Forelimb muscle (tissue), 1 donor: Measurements from ENCODE around the gene NCBP3. TPM values are rescaled to one million over a fixed set of nuclear protein-coding genes. Genes with fewer than 3 reads are reported as not detected.
A peak's percentile ranks its signal among the peaks of the same experiment; 100 is the strongest.
"Not testable (repeated sequence)": the region's sequence is repeated elsewhere in the genome, so short reads cannot be mapped to it uniquely, and the experiment has no call there.

ENCODE experiments used
- DNase-seq: peaks from one replicate; pipeline ENCODE4 v3.0.0-alpha.2; 2013; ENCODE audit warnings: low read depth
- polyA plus RNA-seq: library from polyadenylated mRNA; unstranded; fragments of 120-200 nt; gene quantifications from one replicate; pipeline ENCODE4 v1.2.1, GENCODE V29; 2013; ENCODE audit not compliant: insufficient read length

Gene NCBP3
- polyA plus RNA-seq, 1 donor = 58.2 TPM

GRCh38 chr17:3792481-3792880 is 53.6 kb downstream of the NCBP3 start:
- no peak for DNase-seq

GRCh38 chr17:3788200-3788599 is 57.8 kb downstream of the NCBP3 start:
- DNase-seq = no peak

DNA sequence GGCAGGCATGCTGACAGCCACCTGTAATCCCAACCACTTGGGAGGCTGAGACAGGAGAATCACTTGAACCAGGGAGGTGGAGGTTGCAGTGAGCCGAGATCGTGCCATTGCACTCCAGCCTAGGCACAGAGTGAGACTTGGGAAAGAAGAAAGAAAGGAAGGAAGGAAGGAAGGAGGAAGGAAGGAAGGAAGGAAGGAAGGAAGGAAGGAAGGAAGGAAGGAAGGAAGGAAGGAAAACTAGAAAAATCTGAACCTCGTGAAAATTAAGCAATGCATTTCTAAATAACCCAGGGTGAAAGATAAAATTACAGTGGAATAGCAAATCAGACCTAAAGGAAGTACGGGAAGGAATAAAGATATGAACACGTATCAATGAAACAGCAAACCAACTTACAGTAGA is 60.7 kb downstream of the NCBP3 start:
- DNase-seq = not testable (repeated sequence)

GRCh38 chr17:3782751-3783150 is 63.3 kb downstream of the NCBP3 start:
- no peak for DNase-seq

- no peak for DNase-seq
Measured at GRCh38 chr17:3780986-3781385, 65.1 kb downstream of the NCBP3 start.

DNA sequence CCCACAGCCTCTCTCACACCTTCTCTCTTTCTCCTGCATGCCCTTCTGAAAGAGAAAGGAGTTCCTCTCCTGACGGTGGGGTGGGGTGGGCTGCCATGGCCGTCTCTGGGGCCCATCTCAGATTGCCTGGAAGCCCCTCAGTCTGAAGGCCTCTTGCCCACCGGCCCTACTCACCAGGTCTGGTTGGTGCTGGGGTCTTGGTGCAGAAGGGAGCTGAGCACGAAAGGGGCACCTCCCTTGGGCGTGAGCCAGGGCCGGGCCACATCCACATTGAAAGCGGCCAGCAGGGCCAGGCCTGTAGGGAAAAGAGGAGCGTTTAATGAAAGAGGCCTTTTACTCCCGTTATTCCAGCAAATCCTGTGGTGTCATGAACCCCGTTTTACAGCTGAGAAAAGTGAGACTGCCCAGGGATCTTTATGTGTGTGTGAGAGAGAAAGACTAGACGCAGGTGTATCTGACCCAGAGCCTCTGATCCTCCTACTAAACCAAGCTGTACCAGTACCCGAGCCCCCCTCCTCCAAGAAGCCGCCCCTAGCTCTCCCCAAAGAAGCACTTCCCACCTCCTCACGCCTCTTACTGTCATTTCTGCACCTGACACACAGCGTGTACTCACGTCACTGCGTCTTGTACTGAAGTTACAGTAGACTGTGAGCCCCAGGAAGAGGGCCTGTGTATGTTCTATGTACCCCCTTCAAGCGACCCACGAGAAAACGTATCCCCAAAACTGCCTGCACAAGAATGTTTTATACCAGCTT is 68.5 kb downstream of the NCBP3 start:
- no peak for DNase-seq

- DNase-seq = no peak
Measured at GRCh38 chr17:3773966-3774365, 72.1 kb downstream of the NCBP3 start.

GRCh38 chr17:3773511-3773910 is 72.5 kb downstream of the NCBP3 start:
- DNase-seq = no peak

DNA sequence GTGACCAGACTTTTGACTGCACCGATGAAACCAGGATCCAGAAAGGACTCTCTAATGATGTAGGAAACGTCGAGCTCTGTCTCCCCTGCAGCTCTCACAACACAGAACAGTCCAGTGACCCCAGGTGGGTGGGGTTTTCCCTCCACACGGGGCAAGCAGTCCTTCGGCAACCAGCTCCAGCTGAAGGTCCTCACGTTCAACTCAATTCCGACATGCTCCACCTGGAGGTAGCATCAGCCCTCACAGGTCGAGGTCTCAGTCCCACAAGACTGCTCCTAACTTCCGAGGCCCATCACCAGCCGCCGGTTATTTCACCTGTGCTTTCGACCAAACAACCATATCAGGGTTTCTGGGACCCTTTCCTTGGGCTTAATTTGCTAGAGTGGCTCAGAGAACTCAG is 73.3 kb downstream of the NCBP3 start:
- no peak for DNase-seq

GRCh38 chr17:3771140-3771539 is 74.9 kb downstream of the NCBP3 start:
- no peak for DNase-seq

DNA sequence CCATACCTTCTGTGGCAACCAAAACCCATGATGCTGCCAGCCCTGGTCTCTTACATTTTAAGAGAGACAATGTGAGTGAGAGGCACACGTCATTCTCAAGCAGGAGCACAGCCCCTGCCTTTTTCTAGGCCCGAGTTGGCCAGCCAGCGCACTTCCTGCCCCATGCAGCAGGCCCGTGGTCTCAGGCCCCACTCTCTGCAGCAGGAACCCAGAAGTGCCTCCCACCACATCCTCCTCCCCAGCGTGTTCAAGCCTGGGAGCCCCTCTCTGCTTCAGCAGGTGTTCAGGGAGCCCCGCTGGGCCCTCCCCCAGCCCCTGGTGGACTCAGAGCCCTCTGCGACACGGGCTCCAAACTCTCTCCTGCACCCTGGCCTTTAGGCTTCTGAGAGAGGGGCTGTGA is 75.6 kb downstream of the NCBP3 start:
- no peak for DNase-seq

- DNase-seq = no peak
Measured at GRCh38 chr17:3768769-3769168, 77.3 kb downstream of the NCBP3 start.

DNA sequence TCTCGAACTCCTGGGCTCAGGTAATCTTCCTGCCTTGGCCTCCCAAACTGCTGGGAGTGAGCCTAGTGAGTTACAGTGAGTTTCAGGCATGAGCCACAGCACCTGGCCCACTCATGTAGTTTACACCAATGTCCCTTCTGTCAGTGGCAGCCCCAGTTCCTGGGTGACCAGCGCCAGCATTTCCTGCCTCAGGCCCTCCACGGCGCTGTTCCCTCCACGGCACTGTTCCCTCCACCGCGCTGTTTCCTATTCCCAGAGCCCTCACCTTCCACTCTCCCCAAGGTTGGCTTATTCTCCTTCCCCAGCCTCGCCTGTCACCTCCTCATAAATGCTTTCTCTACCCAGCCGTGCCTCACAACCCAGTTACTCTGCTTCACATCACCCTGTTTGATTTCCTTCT is 77.7 kb downstream of the NCBP3 start:
- no peak for DNase-seq

GRCh38 chr17:3766779-3767178 is 79.3 kb downstream of the NCBP3 start:
- no peak for DNase-seq

GRCh38 chr17:3765981-3766380 is 80.1 kb downstream of the NCBP3 start:
- DNase-seq = no peak

DNA sequence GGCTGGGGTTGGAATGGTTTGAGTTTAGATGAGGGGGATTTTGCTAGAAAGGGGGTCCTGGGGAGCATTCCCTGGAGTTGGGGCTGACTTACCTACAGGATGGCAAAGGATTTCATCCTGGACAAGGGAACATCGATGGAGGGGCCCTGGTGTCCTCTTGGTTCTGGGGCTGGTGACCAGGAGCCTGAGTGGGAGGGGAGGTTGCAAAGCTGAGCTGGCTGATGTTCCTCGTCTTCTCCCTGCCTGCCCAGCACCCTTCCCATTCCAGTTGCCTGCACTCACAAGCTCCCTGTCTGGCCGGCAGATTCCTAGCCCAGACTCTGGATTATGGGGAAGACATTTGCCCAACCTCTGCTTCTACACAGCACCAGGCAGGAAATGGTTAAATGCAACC is 82.3 kb downstream of the NCBP3 start:
- no peak for DNase-seq

DNA sequence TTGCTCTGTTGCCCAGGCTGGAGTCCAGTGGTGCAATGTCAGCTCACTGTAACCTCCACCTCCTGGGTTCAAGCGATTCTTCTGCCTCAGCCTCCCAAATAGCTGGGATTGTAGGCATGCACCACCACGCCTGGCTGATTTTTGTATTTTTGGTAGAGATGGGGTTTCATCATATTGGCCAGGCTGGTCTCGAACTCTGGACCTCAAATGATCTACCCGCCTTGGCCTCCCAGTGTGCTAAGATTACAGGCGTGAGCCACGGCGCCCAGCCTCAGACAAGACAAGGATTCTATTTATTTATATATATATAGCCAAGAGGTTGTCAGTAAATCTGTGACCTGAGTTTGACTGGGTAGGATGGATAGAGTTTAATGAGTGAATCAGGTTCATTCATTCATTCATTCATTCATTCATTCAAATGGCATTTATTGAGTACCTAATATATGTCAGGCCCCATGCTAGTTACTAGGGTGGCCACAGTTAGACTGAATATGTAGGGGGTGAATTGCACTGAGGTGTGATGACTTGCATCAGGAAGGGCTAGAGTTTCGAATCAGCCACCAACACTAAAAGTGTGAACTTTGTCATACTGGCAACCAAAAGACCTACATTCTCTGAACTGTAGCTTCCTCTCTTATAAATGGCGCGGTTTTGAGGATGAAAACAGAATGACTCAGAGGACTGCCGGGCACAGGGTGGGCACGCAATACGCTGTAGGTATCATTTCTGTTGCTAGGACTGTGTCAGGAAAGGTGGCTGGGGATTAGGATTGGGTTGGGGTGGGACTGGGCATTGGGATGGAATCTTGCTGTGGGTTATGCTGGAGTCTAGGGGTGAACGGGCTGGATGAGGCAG is 82.9 kb downstream of the NCBP3 start:
- DNase-seq = no peak

GRCh38 chr17:3761918-3762380 is 84.1 kb downstream of the NCBP3 start:
- no peak for DNase-seq

DNA sequence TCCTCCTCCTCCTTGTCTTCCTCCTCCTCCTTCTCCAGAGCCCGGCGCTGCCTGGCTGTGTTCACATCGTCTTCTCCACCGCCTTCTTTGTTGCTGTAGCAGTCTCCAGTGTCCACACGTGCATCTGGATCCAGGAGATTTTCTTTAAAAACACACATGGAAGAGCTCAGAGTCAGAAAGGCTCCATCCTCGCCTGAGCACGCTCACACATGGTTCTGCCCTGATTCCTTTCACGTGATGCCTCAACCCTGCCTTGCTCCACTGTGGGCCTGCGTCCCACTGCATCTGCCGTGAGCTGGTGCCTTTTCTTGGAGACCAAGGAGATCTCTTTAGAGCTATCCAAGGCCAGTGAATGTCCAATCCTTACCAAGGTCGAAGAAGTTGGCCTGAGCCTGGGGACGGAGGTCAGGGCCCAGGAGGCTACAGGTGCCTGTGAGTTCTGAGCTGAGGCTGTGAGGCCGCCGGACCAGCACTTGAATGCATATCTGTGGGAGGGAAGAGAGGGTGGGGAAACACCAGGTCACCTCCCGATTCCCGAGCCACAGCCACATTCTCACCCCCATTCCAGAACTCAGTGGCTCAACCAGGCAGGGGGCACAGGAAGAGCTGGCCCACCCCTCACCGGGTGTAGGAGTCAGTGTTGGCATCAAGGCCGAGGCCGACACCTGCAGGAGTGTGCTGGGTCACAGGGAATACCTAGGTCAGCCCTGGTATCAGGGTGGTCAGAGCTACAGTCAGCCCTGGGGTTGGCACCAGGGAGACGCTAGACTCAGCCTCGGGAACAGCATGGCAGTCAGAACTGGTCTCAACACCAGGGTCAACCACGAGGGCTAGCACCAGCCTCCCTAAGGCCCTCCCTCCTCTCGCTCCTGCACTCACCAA is 84.8 kb downstream of the NCBP3 start:
- peak; percentile 43 for DNase-seq

DNA sequence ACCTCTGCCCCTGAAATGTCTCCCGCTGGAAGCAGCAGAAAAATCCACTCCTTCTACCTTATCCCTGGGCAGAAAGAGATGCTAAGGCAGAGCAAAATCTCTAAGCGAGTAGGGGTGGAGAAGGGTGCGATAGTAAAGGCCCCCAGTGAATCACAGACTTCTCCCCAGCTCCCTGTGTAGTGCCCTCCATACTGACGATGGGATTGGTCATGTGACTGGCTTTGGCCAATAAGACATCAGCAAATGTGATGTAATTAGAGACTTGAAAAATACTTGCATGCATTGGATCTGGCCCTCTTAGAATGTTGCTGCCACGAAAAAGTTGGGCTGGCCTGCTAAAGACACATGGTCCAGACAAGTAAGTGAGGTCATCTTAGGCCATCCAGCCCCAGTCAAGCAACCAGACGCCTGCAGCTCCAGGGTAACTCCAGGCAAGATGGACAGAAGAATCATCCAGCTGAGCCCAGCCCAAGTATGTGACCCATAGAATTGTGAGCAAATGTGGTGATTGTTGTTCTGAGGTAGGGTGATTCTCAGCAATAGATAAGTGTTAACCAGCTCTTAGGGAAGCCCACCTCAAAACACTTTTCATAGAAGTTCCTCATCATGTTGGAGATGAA is 86.3 kb downstream of the NCBP3 start:
- no peak for DNase-seq

DNA sequence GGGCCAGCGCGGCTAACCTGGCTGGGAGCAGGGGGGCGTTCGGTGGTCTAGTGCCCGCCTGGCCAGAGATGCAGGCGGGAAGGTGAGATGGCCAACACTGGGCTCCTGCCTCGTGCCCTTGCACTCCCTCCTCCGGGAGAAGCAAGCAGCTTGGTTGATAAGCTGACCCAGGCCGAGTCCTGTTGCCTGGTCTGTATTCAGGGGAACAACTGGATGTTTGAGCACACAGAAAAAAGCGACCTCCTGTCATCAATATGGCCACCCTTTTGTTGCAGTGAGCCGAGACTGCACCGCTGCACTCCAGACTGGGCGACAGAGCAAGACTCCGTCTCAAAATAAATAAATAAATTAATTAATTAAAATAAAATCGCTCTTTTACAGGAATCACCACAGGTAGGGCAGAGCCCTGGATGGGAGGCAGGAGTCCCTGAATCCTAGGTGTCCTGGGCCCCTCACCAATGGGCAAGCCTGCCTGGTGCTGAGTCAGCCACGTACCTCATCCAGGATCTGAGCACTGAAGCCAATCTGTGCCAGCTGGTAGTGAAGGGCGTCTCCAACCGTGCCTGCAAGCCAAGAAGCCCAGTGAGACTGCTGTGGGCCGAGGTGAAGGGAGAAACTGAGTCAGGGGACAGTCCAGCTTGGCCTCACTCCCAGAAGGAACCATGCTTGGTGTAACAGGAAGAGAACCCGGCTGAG is 90.6 kb downstream of the NCBP3 start:
- DNase-seq = no peak
